WTC11 (cell line): Measurements from ENCODE around the gene PXYLP1. TPM values are rescaled to one million over a fixed set of nuclear protein-coding genes. Genes with fewer than 3 reads are reported as not detected.

Experiments
- ATAC-seq: fragments of 200-7000 bp; cut with Tn5 transposase; 2 replicates; pipeline ENCODE4 v1.10.0; 2021; ENCODE audit warnings: mild to moderate bottlenecking, moderate library complexity
- CTCF ChIA-PET: fragments of 300-600 bp; sonication (Branson Sonifier 250); formaldehyde crosslinking; loops from one replicate; lab custom pipeline; 2021; ENCODE audit warnings: antibody characterized with exemption; lab: Charles Lee
- POLR2A ChIA-PET: fragments of 350-600 bp; sonication (Branson Sonifier 250); formaldehyde crosslinking; loops from one replicate; lab custom pipeline; 2021; ENCODE audit warnings: antibody characterized with exemption; lab: Charles Lee
- DNase-seq: peaks from one replicate; pipeline ENCODE4 v3.0.0; 2021; ENCODE audit warnings: low spot score
- H3K27ac Mint-ChIP-seq: 2 replicates; pipeline ENCODE4 v1.8.0; 2021; ENCODE audit warnings: mixed read lengths
- H3K27me3 Mint-ChIP-seq: 2 replicates; pipeline ENCODE4 v1.8.0; 2021; ENCODE audit warnings: low read depth, mild to moderate bottlenecking, moderate library complexity, mixed read lengths
- H3K36me3 Mint-ChIP-seq: 2 replicates; pipeline ENCODE4 v1.8.0; 2021; ENCODE audit warnings: mixed read lengths
- H3K4me1 Mint-ChIP-seq: 2 replicates; pipeline ENCODE4 v1.8.0; 2022; ENCODE audit warnings: mixed read lengths
- H3K4me3 Mint-ChIP-seq: 2 replicates; pipeline ENCODE4 v1.8.0; 2021; ENCODE audit warnings: mild to moderate bottlenecking, moderate library complexity, mixed read lengths
- H3K9me3 Mint-ChIP-seq: 2 replicates; pipeline ENCODE4 v1.8.0; 2021; ENCODE audit warnings: mixed read lengths
- ATF1 ChIP-seq: sonication (generic); formaldehyde crosslinking; IDR thresholded peaks from 2 replicates; pipeline ENCODE4 v1.8.1; 2023; ENCODE audit warnings: mild to moderate bottlenecking, moderate library complexity, missing genetic modification reagents
- CBFB ChIP-seq: sonication (generic); formaldehyde crosslinking; IDR thresholded peaks from 2 replicates; pipeline ENCODE4 v1.8.1; 2022; ENCODE audit warnings: mild to moderate bottlenecking, low read depth, missing genetic modification reagents
- CTCF ChIP-seq: fragments of 200-600 bp; IDR thresholded peaks from 2 replicates; pipeline ENCODE4 v1.8.0; 2022; ENCODE audit warnings: antibody characterized with exemption
- ESRRA ChIP-seq: sonication (generic); formaldehyde crosslinking; IDR thresholded peaks from 2 replicates; pipeline ENCODE4 v1.8.1; 2022; ENCODE audit warnings: mild to moderate bottlenecking, missing genetic modification reagents, borderline replicate concordance
- FOXK1 ChIP-seq: sonication (generic); formaldehyde crosslinking; IDR thresholded peaks from 2 replicates; pipeline ENCODE4 v1.8.0; 2022; ENCODE audit warnings: mild to moderate bottlenecking, moderate library complexity, missing genetic modification reagents
- GABPB1 ChIP-seq: sonication (generic); formaldehyde crosslinking; IDR thresholded peaks from 2 replicates; pipeline ENCODE4 v1.8.1; 2023; ENCODE audit warnings: mild to moderate bottlenecking, missing genetic modification reagents
- GRHL2 ChIP-seq: fragments of 250-450 bp; sonication (Bioruptor Pico); IDR thresholded peaks from 2 replicates; pipeline ENCODE4 v1.8.0; 2022; ENCODE audit warnings: mild to moderate bottlenecking, moderate library complexity; ENCODE audit not compliant: insufficient replicate concordance, severe bottlenecking
- GTF2I ChIP-seq: fragments of 250-450 bp; sonication (Bioruptor Pico); conservative IDR thresholded peaks from 2 replicates; pipeline ENCODE4 v1.4.0; 2021; ENCODE audit warnings: mild to moderate bottlenecking
- HMGXB4 ChIP-seq: sonication (generic); formaldehyde crosslinking; IDR thresholded peaks from 2 replicates; pipeline ENCODE4 v1.8.1; 2023; ENCODE audit warnings: mild to moderate bottlenecking, moderate library complexity, missing genetic modification reagents
- IRF1 ChIP-seq: sonication (generic); formaldehyde crosslinking; IDR thresholded peaks from 2 replicates; pipeline ENCODE4 v1.8.0; 2023; ENCODE audit warnings: missing genetic modification reagents
- MYBL2 ChIP-seq: sonication (generic); formaldehyde crosslinking; IDR thresholded peaks from 2 replicates; pipeline ENCODE4 v1.8.1; 2023; ENCODE audit warnings: mild to moderate bottlenecking, moderate library complexity, missing genetic modification reagents
- NFE2L1 ChIP-seq: sonication (generic); formaldehyde crosslinking; IDR thresholded peaks from 2 replicates; pipeline ENCODE4 v1.8.1; 2023; ENCODE audit warnings: missing genetic modification reagents
- PRDM15 ChIP-seq: sonication (generic); formaldehyde crosslinking; IDR thresholded peaks from 2 replicates; pipeline ENCODE4 v1.8.0; 2022; ENCODE audit warnings: missing genetic modification reagents
- PRRX2 ChIP-seq: fragments of 250-450 bp; sonication (Bioruptor Pico); IDR thresholded peaks from 2 replicates; pipeline ENCODE4 v1.8.0; 2021; ENCODE audit warnings: mild to moderate bottlenecking
- RELA ChIP-seq: sonication (generic); formaldehyde crosslinking; IDR thresholded peaks from 2 replicates; pipeline ENCODE4 v1.8.1; 2022; ENCODE audit warnings: missing genetic modification reagents, mild to moderate bottlenecking, borderline replicate concordance
- SP1 ChIP-seq: sonication (generic); formaldehyde crosslinking; conservative IDR thresholded peaks from 2 replicates; pipeline ENCODE4 v1.8.1; 2022; ENCODE audit warnings: missing genetic modification reagents
- USF2 ChIP-seq: sonication (generic); formaldehyde crosslinking; IDR thresholded peaks from 2 replicates; pipeline ENCODE4 v1.8.1; 2023; ENCODE audit warnings: mild to moderate bottlenecking, missing genetic modification reagents, moderate library complexity
- ZNF121 ChIP-seq: sonication (generic); formaldehyde crosslinking; IDR thresholded peaks from 2 replicates; pipeline ENCODE4 v1.8.0; 2023; ENCODE audit warnings: missing genetic modification reagents
- ZNF232 ChIP-seq: sonication (generic); formaldehyde crosslinking; IDR thresholded peaks from 2 replicates; pipeline ENCODE4 v1.8.0; 2022; ENCODE audit warnings: mild to moderate bottlenecking, missing genetic modification reagents
- ZNF423 ChIP-seq: fragments of 250-450 bp; sonication (Bioruptor Pico); IDR thresholded peaks from 2 replicates; pipeline ENCODE4 v2.1.2; 2022; ENCODE audit warnings: mild to moderate bottlenecking, moderate library complexity
- total RNA-seq: library from RNA; stranded (reverse); gene quantifications from 3 replicates; pipeline ENCODE4 v1.2.3, GENCODE V29; 2021
- TF ChIP-seq, protein P1 (sequence below): sonication (generic); formaldehyde crosslinking; conservative IDR thresholded peaks from 2 replicates; pipeline ENCODE4 v1.8.1; 2022; ENCODE audit warnings: mild to moderate bottlenecking, missing genetic modification reagents
- TF ChIP-seq, protein P2 (sequence below): fragments of 250-450 bp; sonication (Bioruptor Pico); IDR thresholded peaks from 2 replicates; pipeline ENCODE4 v2.1.2; 2022; ENCODE audit warnings: mild to moderate bottlenecking, moderate library complexity

Gene PXYLP1
- total RNA-seq, 1 experiment from 2014 or later = 20.1 TPM

DNA sequence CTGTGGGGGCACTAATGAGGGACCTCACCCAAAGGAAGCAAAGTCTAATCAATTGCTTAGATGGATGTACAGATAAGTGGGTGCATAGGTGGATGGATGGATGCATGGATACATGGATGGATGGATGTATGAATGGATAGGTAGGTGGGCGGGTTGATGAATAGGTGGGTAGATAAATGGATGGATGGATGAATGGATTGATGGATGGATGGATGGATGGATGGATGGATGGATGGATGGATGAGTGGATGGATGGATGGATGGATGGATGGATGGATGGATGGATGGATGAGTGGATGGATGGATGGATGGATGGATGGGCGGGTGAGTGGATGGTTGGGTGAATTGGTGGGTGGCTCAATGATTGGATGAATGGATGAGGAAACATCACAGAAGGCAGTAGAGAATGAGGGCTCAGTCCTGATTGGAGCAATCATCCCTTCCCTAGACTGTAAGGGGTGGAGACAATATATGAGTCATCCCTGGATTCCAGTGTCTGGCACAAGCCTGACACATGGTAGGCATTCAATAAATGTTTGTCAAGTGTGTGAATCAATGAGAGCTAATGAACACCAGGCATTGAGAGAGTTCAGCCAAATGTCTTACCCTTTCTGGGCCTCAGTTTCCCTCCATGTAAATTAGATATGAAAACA is 40.4 kb upstream of the PXYLP1 start (continued):
- TF ChIP-seq PRDM15 (CRISPR knock-in tag) (no peak), HMGXB4 (CRISPR knock-in tag) (no peak), CTCF (no peak), ATF1 (CRISPR knock-in tag) (no peak), IRF1 (CRISPR knock-in tag) (no peak), GRHL2 (CRISPR knock-in tag) (no peak), PRRX2 (CRISPR knock-in tag) (no peak), USF2 (no peak), ZNF232 (CRISPR knock-in tag) (no peak)

- H3K27me3 Mint-ChIP-seq = peaks cover 16% of the 10 kb centered on the region
- no peaks in the 10 kb centered on the region for H3K36me3 Mint-ChIP-seq
- H3K27ac Mint-ChIP-seq = no peak overlapping the region
- ChIA-PET CTCF (interaction anchor here (0.6 to 3.4 kb wide), 14 partner anchors 9 to 293 kb away, joined by 3 to 32 read pairs (median 4); partner anchors contain the start of gene SPSB4), POLR2A (no interaction called here)
- H3K4me3 Mint-ChIP-seq = no peak overlapping the region
- no peaks in the 10 kb centered on the region for H3K9me3 Mint-ChIP-seq
- DNase-seq (peak; percentile 100), ATAC-seq (peak; percentile 98)
- no peaks in the 10 kb centered on the region for H3K4me1 Mint-ChIP-seq
- TF ChIP-seq ZNF121 (peak; percentile 99), FOXK1 (CRISPR knock-in tag) (peak; percentile 60; the same call in 1 of the 2 replicates), MYBL2 (CRISPR knock-in tag) (no peak), NFE2L1 (CRISPR knock-in tag) (0 out of 2 replicates have a peak, but pooled peaks have one; percentile 30), ZNF232 (CRISPR knock-in tag) (no peak), CTCF (peak; percentile 98), ZNF423 (CRISPR knock-in tag) (no peak), ESRRA (no peak), GTF2I (CRISPR knock-in tag) (0 out of 2 replicates have a peak, but pooled peaks have one; percentile 23), GABPB1 (CRISPR knock-in tag) (no peak), SP1 (peak; percentile 62; the same call in 1 of the 2 replicates), CBFB (CRISPR knock-in tag) (no peak), RELA (CRISPR knock-in tag) (no peak)
- TF ChIP-seq, protein P1, sequence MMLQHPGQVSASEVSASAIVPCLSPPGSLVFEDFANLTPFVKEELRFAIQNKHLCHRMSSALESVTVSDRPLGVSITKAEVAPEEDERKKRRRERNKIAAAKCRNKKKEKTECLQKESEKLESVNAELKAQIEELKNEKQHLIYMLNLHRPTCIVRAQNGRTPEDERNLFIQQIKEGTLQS = no peak
- TF ChIP-seq, protein P2, sequence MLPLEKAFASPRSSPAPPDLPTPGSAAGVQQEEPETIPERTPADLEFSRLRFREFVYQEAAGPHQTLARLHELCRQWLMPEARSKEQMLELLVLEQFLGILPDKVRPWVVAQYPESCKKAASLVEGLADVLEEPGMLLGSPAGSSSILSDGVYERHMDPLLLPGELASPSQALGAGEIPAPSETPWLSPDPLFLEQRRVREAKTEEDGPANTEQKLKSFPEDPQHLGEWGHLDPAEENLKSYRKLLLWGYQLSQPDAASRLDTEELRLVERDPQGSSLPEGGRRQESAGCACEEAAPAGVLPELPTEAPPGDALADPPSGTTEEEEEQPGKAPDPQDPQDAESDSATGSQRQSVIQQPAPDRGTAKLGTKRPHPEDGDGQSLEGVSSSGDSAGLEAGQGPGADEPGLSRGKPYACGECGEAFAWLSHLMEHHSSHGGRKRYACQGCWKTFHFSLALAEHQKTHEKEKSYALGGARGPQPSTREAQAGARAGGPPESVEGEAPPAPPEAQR = 0 out of 2 replicates have a peak, but pooled peaks have one; percentile 22
Measured at GRCh38 chr3:141192345-141192744, 39.3 kb upstream of the PXYLP1 start.
